Mesodermal cell (in vitro differentiated cells): ENCODE measurements around the gene TRIOBP. TPM values are rescaled to one million over a fixed set of nuclear protein-coding genes. Genes with fewer than 3 reads are reported as not detected.
"Not testable (repeated sequence)": the region's sequence is repeated elsewhere in the genome, so short reads cannot be mapped to it uniquely, and the experiment has no call there.

Source experiments
- H3K27ac ChIP-seq: 2 replicates; pipeline ENCODE4 v1.7.0; 2013; ENCODE audit warnings: mild to moderate bottlenecking, low read depth, low read length, moderate library complexity; ENCODE audit not compliant: severe bottlenecking
- H3K36me3 ChIP-seq: 2 replicates; pipeline ENCODE4 v1.7.1; 2013; ENCODE audit warnings: mild to moderate bottlenecking, low read length, moderate library complexity; ENCODE audit not compliant: control insufficient read depth, insufficient read depth
- H3K4me1 ChIP-seq: one replicate; pipeline ENCODE4 v1.7.1; 2013; ENCODE audit warnings: mild to moderate bottlenecking, low read length; ENCODE audit not compliant: insufficient read depth, control insufficient read depth, poor library complexity, severe bottlenecking
- H3K4me3 ChIP-seq: 2 replicates; pipeline ENCODE4 v1.7.0; 2013; ENCODE audit warnings: low read length, control low read depth, mild to moderate bottlenecking; ENCODE audit not compliant: insufficient read depth, poor library complexity, severe bottlenecking; ENCODE audit errors: extremely low read depth
- H3K9me3 ChIP-seq: 2 replicates; pipeline ENCODE4 v1.7.1; 2013; ENCODE audit warnings: mild to moderate bottlenecking, low read length, moderate library complexity; ENCODE audit not compliant: control insufficient read depth
- WGBS, 2 experiments: methylation state at CpG; one replicate each; pipeline ENCODE4 v1.1.5; 2013; ENCODE audit warnings: missing lambda C conversion rate in 2 of 2; ENCODE audit not compliant: insufficient coverage in 2 of 2; 5-methylcytosine and 5-hydroxymethylcytosine counted together
- polyA plus RNA-seq, 2 experiments: library from polyadenylated mRNA; stranded (reverse); fragments of 50-300 nt; gene quantifications; one replicate each; pipeline ENCODE4 v1.2.3, GENCODE V29; 2013

The TRIOBP gene
- 79.5 TPM for polyA plus RNA-seq (2013, experiment 1 of 2)
- 69.5 TPM for polyA plus RNA-seq (2013, experiment 2 of 2)

GRCh38 chr22:37696657-37697537 is at the start of gene TRIOBP:
Gene TRIOBP (plus strand): TSS chr22:37697048. CDS start chr22:37701366, 4,318 bp downstream.
- H3K4me1 ChIP-seq = no peaks in the 10 kb centered on the region
- peaks cover 37% of the 10 kb centered on the region for H3K36me3 ChIP-seq
- 2 to 6% methylated on average over 22 to 27 of the region's 39 CpGs for WGBS, 2 experiments
- H3K9me3 ChIP-seq = no peaks in the 10 kb centered on the region
- peak within 1 kb of the TSS; percentile 84 for H3K27ac ChIP-seq
- H3K4me3 ChIP-seq = peak within 1 kb of the TSS; percentile 62

- Histone ChIP-seq H3K36me3 (peaks cover 95% of the 10 kb centered on the region), H3K27ac (no peak overlapping the region)
- WGBS, 2 experiments = 100% methylated on average over 6 of the region's 9 CpGs
Observed at GRCh38 chr22:37647317-37647716, 49.5 kb upstream of the TRIOBP start.

GRCh38 chr22:37647928-37648327 is 48.9 kb upstream of the TRIOBP start:
- WGBS, 2 experiments = 97 to 99% methylated on average over 9 of the region's 9 CpGs
- Histone ChIP-seq H3K36me3 (peaks cover 93% of the 10 kb centered on the region), H3K27ac (no peak overlapping the region), H3K4me3 (no peak overlapping the region), H3K4me1 (no peaks in the 10 kb centered on the region), H3K9me3 (no peaks in the 10 kb centered on the region)

More at GRCh38 chr22:37647317-37647716, 49.5 kb upstream of the TRIOBP start:
- no peaks in the 10 kb centered on the region for H3K9me3 ChIP-seq
- H3K4me1 ChIP-seq = no peaks in the 10 kb centered on the region
- no peak overlapping the region for H3K4me3 ChIP-seq

GRCh38 chr22:37650463-37651136 is 46.2 kb upstream of the TRIOBP start:
- no peak overlapping the region for H3K27ac ChIP-seq
- peaks cover 80% of the 10 kb centered on the region for H3K36me3 ChIP-seq
- H3K4me1 ChIP-seq = no peaks in the 10 kb centered on the region
- WGBS, 2 experiments = 95 to 96% methylated on average over 14 to 16 of the region's 17 CpGs
- no peaks in the 10 kb centered on the region for H3K9me3 ChIP-seq
- H3K4me3 ChIP-seq = no peak overlapping the region

GRCh38 chr22:37654563-37655251 is 42.1 kb upstream of the TRIOBP start:
- Histone ChIP-seq H3K4me1 (no peaks in the 10 kb centered on the region), H3K27ac (no peak overlapping the region), H3K36me3 (peaks cover 43% of the 10 kb centered on the region), H3K9me3 (no peaks in the 10 kb centered on the region), H3K4me3 (no peak overlapping the region)
- 91 to 95% methylated on average over 8 to 13 of the region's 14 CpGs for WGBS, 2 experiments

DNA sequence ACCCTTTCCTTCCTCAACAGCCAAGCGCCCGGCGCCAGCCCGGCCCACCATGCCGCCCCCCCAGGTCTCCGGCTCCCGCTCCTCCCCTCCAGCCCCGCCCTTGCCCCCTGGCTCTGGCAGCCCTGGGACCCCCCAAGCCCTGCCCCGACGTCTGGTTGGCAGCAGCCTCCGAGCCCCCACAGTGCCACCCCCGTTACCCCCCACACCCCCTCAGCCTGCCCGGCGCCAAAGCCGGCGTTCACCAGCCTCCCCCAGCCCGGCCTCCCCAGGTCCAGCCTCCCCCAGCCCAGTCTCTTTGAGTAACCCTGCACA is 41.6 kb upstream of the TRIOBP start:
- no peaks in the 10 kb centered on the region for H3K4me1 ChIP-seq
- no peak overlapping the region for H3K27ac ChIP-seq
- 100% methylated on average over 1 to 5 of the region's 17 CpGs for WGBS, 2 experiments
- H3K9me3 ChIP-seq = no peaks in the 10 kb centered on the region
- peaks cover 38% of the 10 kb centered on the region for H3K36me3 ChIP-seq
- no peak overlapping the region for H3K4me3 ChIP-seq

GRCh38 chr22:37656583-37656982 is 40.3 kb upstream of the TRIOBP start:
- Histone ChIP-seq H3K4me1 (peaks cover 12% of the 10 kb centered on the region), H3K36me3 (peaks cover 24% of the 10 kb centered on the region)
- WGBS, 2 experiments = 95% methylated on average over 4 of the region's 4 CpGs
- not testable (repeated sequence) for H3K27ac ChIP-seq, H3K9me3 ChIP-seq, H3K4me3 ChIP-seq

GRCh38 chr22:37657590-37658132 is 39.2 kb upstream of the TRIOBP start:
- Histone ChIP-seq H3K4me3 (peak overlapping the region; percentile 50), H3K9me3 (no peaks in the 10 kb centered on the region), H3K36me3 (peaks cover 21% of the 10 kb centered on the region), H3K4me1 (peaks cover 18% of the 10 kb centered on the region), H3K27ac (peak overlapping the region; percentile 60)
- WGBS, 2 experiments = 18 to 20% methylated on average over 5 of the region's 6 CpGs

- Histone ChIP-seq H3K4me3 (peak within 1 kb of the TSS; percentile 61), H3K27ac (peak within 1 kb of the TSS; percentile 60), H3K36me3 (peaks cover 13% of the 10 kb centered on the region), H3K9me3 (no peaks in the 10 kb centered on the region), H3K4me1 (peaks cover 18% of the 10 kb centered on the region)
- WGBS, 2 experiments = 1 to 2% methylated on average over 53 to 85 of the region's 101 CpGs
Observed at GRCh38 chr22:37658133-37659065, 38.4 kb upstream of the TRIOBP start, which contains the start of gene PDXP. Gene PDXP (plus strand): TSS chr22:37658723. CDS start chr22:37658783, 60 bp downstream.
